K562 (cell line): ENCODE measurements around the gene MMP24. TPM values are rescaled to one million over a fixed set of nuclear protein-coding genes. Genes with fewer than 3 reads are reported as not detected.

Source experiments
- ATAC-seq: fragments of 200-7000 bp; cut with Tn5 transposase; 3 replicates; pipeline ENCODE4 v1.9.1; 2020; ENCODE audit warnings: moderate library complexity
- BruUV-seq: library from RNA; stranded (reverse); fragments of 400-500 nt; replicated peaks from 2 replicates; lab custom pipeline; 2021; lab: Mats Ljungman, UMichigan
- CTCF ChIA-PET: fragments of 300-600 bp; formaldehyde crosslinking; extraction: SDS; loops from one replicate; lab custom pipeline; 2021; ENCODE audit warnings: low intra/inter-chr PET ratio; lab: Yijun Ruan, JAX
- POLR2A ChIA-PET: fragments of 300-600, 350-650 bp; sonication (Branson Sonifier 250); formaldehyde crosslinking; extraction: SDS; loops from one replicate; lab custom pipeline; 2021; ENCODE audit warnings: antibody characterized with exemption, inconsistent platforms; lab: Yijun Ruan, JAX
- DNase-seq, 4 experiments: peaks; one replicate each; pipeline versions ENCODE4 v3.0.0 to v3.0.0-alpha.2; 2011 to 2018; ENCODE audit warnings: low spot score in 3 of 4, mixed read lengths in 3 of 4; ENCODE audit errors: extremely low read depth in 1 of 4
- FAIRE-seq: peaks from 2 replicates; lab custom pipeline; 2011; peaks lifted over from hg19 to GRCh38; lab: Jason Lieb, UNC
- H2AFZ ChIP-seq: 2 replicates; pipeline ENCODE4 v1.6.0; 2011; ENCODE audit warnings: low read depth, low read length, control low read depth, inconsistent platforms
- H3K27ac ChIP-seq: fragments of 200-600 bp; 3 replicates; pipeline ENCODE4 v1.8.0; 2011; ENCODE audit warnings: low read depth, mild to moderate bottlenecking, control low read depth, inconsistent platforms, low read length, moderate library complexity, mixed read lengths; ENCODE audit errors: extremely low read depth
- H3K27me3 ChIP-seq, 2 experiments: fragments of 300-600 bp in 1 of 2; 2 replicates in 1 of 2; 3 replicates in 1 of 2; pipeline versions ENCODE4 v1.6.0 to v1.8.0; 2011; ENCODE audit warnings: inconsistent platforms in 2 of 2, low read length in 2 of 2, mild to moderate bottlenecking in 1 of 2, mixed read lengths in 1 of 2, moderate library complexity in 1 of 2; ENCODE audit not compliant: control insufficient read depth in 2 of 2, insufficient read depth in 2 of 2
- H3K36me3 ChIP-seq: fragments of 300-600 bp; 3 replicates; pipeline ENCODE4 v1.8.0; 2011; ENCODE audit warnings: mild to moderate bottlenecking, low read length, inconsistent platforms; ENCODE audit not compliant: control insufficient read depth, insufficient read depth
- H3K4me1 ChIP-seq, 2 experiments: fragments of 200-600 bp in 1 of 2; replicated peaks in 1 of 2; 2 replicates in 1 of 2; 3 replicates in 1 of 2; pipeline versions ENCODE4 v1.5.1 to v1.8.0; 2011; ENCODE audit warnings: inconsistent platforms in 2 of 2, low read length in 2 of 2, mild to moderate bottlenecking in 1 of 2, mixed read lengths in 1 of 2, moderate library complexity in 1 of 2; ENCODE audit not compliant: control insufficient read depth in 2 of 2, insufficient read depth in 2 of 2
- H3K4me2 ChIP-seq: 2 replicates; pipeline ENCODE4 v1.6.1; 2011; ENCODE audit warnings: low read length, control low read depth, inconsistent platforms, mixed read lengths; ENCODE audit not compliant: insufficient read depth
- H3K4me3 ChIP-seq: fragments of 200-600 bp; sonication (generic), shearing (Covaris generic); 2 replicates; pipeline ENCODE4 v1.5.1; 2016; ENCODE audit warnings: control low read depth, inconsistent platforms
- H3K79me2 ChIP-seq: fragments of 200-600 bp; 3 replicates; pipeline ENCODE4 v1.8.0; 2011; ENCODE audit warnings: low read length, inconsistent platforms; ENCODE audit not compliant: control insufficient read depth, insufficient read depth
- H3K9ac ChIP-seq, 2 experiments: 2 replicates each; pipeline versions ENCODE4 v1.6.0 to v1.6.1; 2011; ENCODE audit warnings: low read depth in 2 of 2, low read length in 2 of 2, control low read depth in 1 of 2, inconsistent platforms in 1 of 2, mild to moderate bottlenecking in 1 of 2, mixed read lengths in 1 of 2; ENCODE audit not compliant: insufficient read depth in 1 of 2
- H3K9me1 ChIP-seq: one replicate; pipeline ENCODE4 v1.6.0; 2011; ENCODE audit warnings: inconsistent platforms, mild to moderate bottlenecking, low read length, moderate library complexity; ENCODE audit not compliant: control insufficient read depth, insufficient read depth
- H3K9me3 ChIP-seq: replicated peaks from 2 replicates; pipeline ENCODE4 v1.5.1; 2011; ENCODE audit warnings: low read depth, low read length, inconsistent platforms; ENCODE audit not compliant: control insufficient read depth, insufficient read depth
- H4K20me1 ChIP-seq: replicated peaks from 2 replicates; pipeline ENCODE4 v1.6.1; 2011; ENCODE audit warnings: low read length, inconsistent platforms, mixed read lengths; ENCODE audit not compliant: control insufficient read depth, insufficient read depth
- BACH1 ChIP-seq: fragments of 200-800 bp; sonication (Bioruptor generic); IDR thresholded peaks from 2 replicates; pipeline ENCODE4 v1.6.1; 2016; ENCODE audit warnings: missing genetic modification characterization, missing compliant biosample characterization
- CBFA2T3 ChIP-seq: fragments of 450-650 bp; IDR thresholded peaks from 2 replicates; pipeline ENCODE4 v1.6.1; 2017
- DMBX1 ChIP-seq: fragments of 250-450 bp; sonication (Bioruptor Pico); IDR thresholded peaks from 2 replicates; pipeline ENCODE4 v1.8.0; 2022; ENCODE audit warnings: inconsistent platforms, mild to moderate bottlenecking, moderate library complexity, borderline replicate concordance
- DPF2 ChIP-seq: fragments of 450-650 bp; IDR thresholded peaks from 2 replicates; pipeline ENCODE4 v1.6.1; 2016
- ESRRA ChIP-seq: fragments of 450-650 bp; IDR thresholded peaks from 2 replicates; pipeline ENCODE4 v1.6.1; 2014; ENCODE audit warnings: low read depth, mild to moderate bottlenecking, moderate library complexity, borderline replicate concordance
- HDAC2 ChIP-seq: fragments of 450-650 bp; IDR thresholded peaks from 2 replicates; pipeline ENCODE4 v1.6.1; 2016; ENCODE audit warnings: mild to moderate bottlenecking
- HEY1 ChIP-seq: fragments of 250-450 bp; sonication (Bioruptor Pico); IDR thresholded peaks from 2 replicates; pipeline ENCODE4 v1.5.0; 2020; ENCODE audit warnings: mild to moderate bottlenecking, moderate library complexity, borderline replicate concordance
- JUN ChIP-seq, 2 experiments: sonication (generic) in 1 of 2; formaldehyde crosslinking in 1 of 2; IDR thresholded peaks; 2 replicates each; pipeline versions ENCODE4 v1.6.1 to v1.8.0; 2012 to 2022; ENCODE audit warnings: borderline replicate concordance in 2 of 2, mild to moderate bottlenecking in 2 of 2, improper control_type of control experiment in 1 of 2, low read depth in 1 of 2, low read length in 1 of 2, missing genetic modification reagents in 1 of 2
- JUND ChIP-seq, 2 experiments: IDR thresholded peaks; 2 replicates in 1 of 2; 3 replicates in 1 of 2; pipeline ENCODE4 v1.6.1; 2011; ENCODE audit warnings: borderline replicate concordance in 2 of 2, low read depth in 2 of 2, low read length in 2 of 2, improper control_type of control experiment in 1 of 2, missing biosample characterization in 1 of 2, missing genetic modification characterization in 1 of 2, missing genetic modification reagents in 1 of 2
- KDM1A ChIP-seq, 2 experiments: fragments of 450-650 bp; IDR thresholded peaks; 2 replicates each; pipeline ENCODE4 v1.6.1; 2016; ENCODE audit warnings: mild to moderate bottlenecking in 2 of 2
- LARP7 ChIP-seq: fragments of 450-650 bp; IDR thresholded peaks from 2 replicates; pipeline ENCODE4 v1.6.1; 2016
- MAFG ChIP-seq: fragments of 450-650 bp; conservative IDR thresholded peaks from 2 replicates; pipeline ENCODE4 v1.6.1; 2016; ENCODE audit warnings: missing genetic modification characterization, missing compliant biosample characterization
- MAFK ChIP-seq: IDR thresholded peaks from 2 replicates; pipeline ENCODE4 v1.6.1; 2011; ENCODE audit warnings: low read length, improper control_type of control experiment
- NFE2 ChIP-seq: IDR thresholded peaks from 2 replicates; pipeline ENCODE4 v1.6.1; 2014; ENCODE audit warnings: antibody characterized with exemption, low read depth
- NR2C1 ChIP-seq, 2 experiments: fragments of 450-650 bp; IDR thresholded peaks; 2 replicates each; pipeline ENCODE4 v1.6.1; 2017; ENCODE audit warnings: mild to moderate bottlenecking in 2 of 2, antibody characterized with exemption in 1 of 2, inconsistent platforms in 1 of 2, missing compliant biosample characterization in 1 of 2, missing genetic modification characterization in 1 of 2
- NR2C2 ChIP-seq, 2 experiments: fragments of 200-800 bp in 1 of 2; sonication (Bioruptor generic) in 1 of 2; sonication (generic) in 1 of 2; formaldehyde crosslinking in 1 of 2; IDR thresholded peaks; 2 replicates each; pipeline versions ENCODE4 v1.6.1 to v1.8.0; 2016 to 2022; ENCODE audit warnings: mild to moderate bottlenecking in 1 of 2, missing compliant biosample characterization in 1 of 2, missing genetic modification characterization in 1 of 2, missing genetic modification reagents in 1 of 2
- SMARCA4 ChIP-seq: fragments of 450-650 bp; IDR thresholded peaks from 2 replicates; pipeline ENCODE4 v1.6.1; 2016
- TRIM24 ChIP-seq, 2 experiments: fragments of 450-650 bp; IDR thresholded peaks; 2 replicates each; pipeline ENCODE4 v1.6.1; 2016
- ZNF316 ChIP-seq: fragments of 450-650 bp; IDR thresholded peaks from 2 replicates; pipeline ENCODE4 v1.6.1; 2016
- WGBS: fragments of 100-300 bp; shearing (Covaris generic); methylation state at CpG from one replicate; pipeline ENCODE4 v1.1.6; 2016; ENCODE audit warnings: low coverage, mixed read lengths; ENCODE audit not compliant: insufficient coverage; ENCODE audit errors: missing lambda C conversion rate; 5-methylcytosine and 5-hydroxymethylcytosine counted together
- in situ Hi-C: fragments of 300-500 bp; cut with MboI; formaldehyde crosslinking; loops from 4 replicates; pipeline ENCODE4 v1.15.0; 2018; ENCODE audit warnings: inconsistent platforms, mixed read lengths
- intact Hi-C: fragments of 100-400 bp; cut with micrococcal nuclease; formaldehyde crosslinking; loops from 2 replicates; pipeline ENCODE4 v1.14.2; 2022
- polyA plus RNA-seq, 8 experiments: library from polyadenylated mRNA; depleted of rRNA in 4 of 8; stranded (reverse) in 5 of 8; unstranded in 3 of 8; fragments of >200 nt; fragmentation: Nextera tagmentation in 2 of 8; fragmentation: Illumina TruSeq in 1 of 8; extraction: Ambion mirVana in 2 of 8; extraction: Trizol in 1 of 8; gene quantifications; 2 replicates each; pipeline versions ENCODE4 v1.2.1 to v1.2.3, GENCODE V29; 2011 to 2014; ENCODE audit warnings: inconsistent platforms in 1 of 8, missing spikeins in 1 of 8
- total RNA-seq, 7 experiments: library from RNA; depleted of rRNA in 6 of 7; stranded (reverse); fragments of >200 nt in 6 of 7; fragmentation: Illumina TruSeq in 2 of 7; extraction: Trizol in 2 of 7; gene quantifications; 2 replicates each; pipeline versions ENCODE4 v1.2.1 to v1.2.3, GENCODE V29; 2011 to 2021; ENCODE audit warnings: low replicate concordance in 1 of 7
- TF ChIP-seq, protein P1 (sequence below), 2 experiments: fragments of 450-650 bp; conservative IDR thresholded peaks; 2 replicates each; pipeline ENCODE4 v1.6.1; 2017; ENCODE audit warnings: mild to moderate bottlenecking in 2 of 2, moderate library complexity in 2 of 2
- TF ChIP-seq, protein P2 (sequence below): sonication (generic); formaldehyde crosslinking; IDR thresholded peaks from 2 replicates; pipeline ENCODE4 v1.9.0; 2022; ENCODE audit warnings: mild to moderate bottlenecking, missing genetic modification reagents

The MMP24 gene
- total and polyA plus RNA-seq, 9 of the 15 experiments (the other 6 are each of a cell fraction or from before 2014, with no cell fraction given): 0.03 to 0.07 (median 0.03) TPM; not detected in 6

DNA sequence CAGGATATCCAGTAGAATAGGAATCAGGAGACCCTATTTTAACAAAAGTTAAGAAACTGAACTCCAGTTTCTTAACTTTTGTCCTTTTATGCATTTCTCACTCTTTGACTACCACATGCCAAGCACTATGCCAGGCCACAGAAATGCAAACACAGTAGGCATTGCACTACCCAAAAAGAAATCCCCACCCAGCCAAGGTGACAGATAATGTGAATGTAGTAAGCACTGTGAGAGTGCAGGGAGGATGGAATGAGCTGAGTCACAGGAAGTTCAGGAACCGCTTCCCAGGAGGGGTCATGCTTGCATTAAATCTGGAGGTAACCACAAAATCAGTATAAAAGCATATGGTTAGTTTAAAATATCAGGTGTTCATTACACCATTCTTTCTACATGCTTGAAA is 85.8 kb downstream of the MMP24 start:
- FAIRE-seq (peak; percentile 74), ATAC-seq (peak; percentile 83)
- intact Hi-C loops: no loop called here
- TF ChIP-seq NFE2: peak; percentile 91
- TF ChIP-seq KDM1A (IDR thresholded peaks at IDR 0.05): peak; percentile 95 to 96
- peak; percentile 61 for TF ChIP-seq MAFG (tag)
- peak; percentile 69 for TF ChIP-seq SMARCA4
- TF ChIP-seq NR2C2 (CRISPR knock-in tag; IDR thresholded peaks at IDR 0.05): no peak
- TF ChIP-seq NR2C2 (tag; IDR thresholded peaks at IDR 0.05): peak; percentile 72
- peak; percentile 70 for TF ChIP-seq MAFK
- TF ChIP-seq CBFA2T3: 0 out of 2 replicates have a peak, but pooled peaks have one; percentile 42
- TF ChIP-seq, protein P1, sequence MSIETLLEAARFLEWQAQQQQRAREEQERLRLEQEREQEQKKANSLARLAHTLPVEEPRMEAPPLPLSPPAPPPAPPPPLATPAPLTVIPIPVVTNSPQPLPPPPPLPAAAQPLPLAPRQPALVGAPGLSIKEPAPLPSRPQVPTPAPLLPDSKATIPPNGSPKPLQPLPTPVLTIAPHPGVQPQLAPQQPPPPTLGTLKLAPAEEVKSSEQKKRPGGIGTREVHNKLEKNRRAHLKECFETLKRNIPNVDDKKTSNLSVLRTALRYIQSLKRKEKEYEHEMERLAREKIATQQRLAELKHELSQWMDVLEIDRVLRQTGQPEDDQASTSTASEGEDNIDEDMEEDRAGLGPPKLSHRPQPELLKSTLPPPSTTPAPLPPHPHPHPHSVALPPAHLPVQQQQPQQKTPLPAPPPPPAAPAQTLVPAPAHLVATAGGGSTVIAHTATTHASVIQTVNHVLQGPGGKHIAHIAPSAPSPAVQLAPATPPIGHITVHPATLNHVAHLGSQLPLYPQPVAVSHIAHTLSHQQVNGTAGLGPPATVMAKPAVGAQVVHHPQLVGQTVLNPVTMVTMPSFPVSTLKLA (conservative IDR thresholded peaks at IDR 0.05): peak in 1 of 2 experiments; percentile 36; a peak in 1 of 4 replicates
- TF ChIP-seq NR2C1 (IDR thresholded peaks at IDR 0.05): peak; percentile 51
- no peak for TF ChIP-seq NR2C1 (tag; IDR thresholded peaks at IDR 0.05)
- TF ChIP-seq DPF2: peak; percentile 64
- TF ChIP-seq HDAC2: 0 out of 2 replicates have a peak, but pooled peaks have one; percentile 41
- 0 out of 2 replicates have a peak, but pooled peaks have one; percentile 10 for TF ChIP-seq ESRRA
- TF ChIP-seq, protein P2, sequence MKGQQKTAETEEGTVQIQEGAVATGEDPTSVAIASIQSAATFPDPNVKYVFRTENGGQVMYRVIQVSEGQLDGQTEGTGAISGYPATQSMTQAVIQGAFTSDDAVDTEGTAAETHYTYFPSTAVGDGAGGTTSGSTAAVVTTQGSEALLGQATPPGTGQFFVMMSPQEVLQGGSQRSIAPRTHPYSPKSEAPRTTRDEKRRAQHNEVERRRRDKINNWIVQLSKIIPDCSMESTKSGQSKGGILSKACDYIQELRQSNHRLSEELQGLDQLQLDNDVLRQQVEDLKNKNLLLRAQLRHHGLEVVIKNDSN (CRISPR knock-in tag): no peak
- TF ChIP-seq JUND (IDR thresholded peaks at IDR 0.05; ENCODE audit: borderline replicate concordance, low read depth, low read length): peak; percentile 76
- no peak; the same call in 2 of the 3 replicates for TF ChIP-seq JUND (tag; IDR thresholded peaks at IDR 0.05; ENCODE audit: borderline replicate concordance, low read depth, low read length)
- TF ChIP-seq HEY1 (CRISPR knock-in tag): no peak
- TF ChIP-seq JUN (IDR thresholded peaks at IDR 0.05; ENCODE audit: borderline replicate concordance, low read depth, low read length): no peak; the same call in 1 of the 2 replicates
- no peak for TF ChIP-seq JUN (CRISPR knock-in tag; IDR thresholded peaks at IDR 0.05; ENCODE audit: borderline replicate concordance)
- no peak for TF ChIP-seq TRIM24 (IDR thresholded peaks at IDR 0.05)
- TF ChIP-seq ZNF316: peak; percentile 79
- 0 out of 2 replicates have a peak, but pooled peaks have one; percentile 18 for TF ChIP-seq DMBX1 (CRISPR knock-in tag)
- peak; percentile 64; the same call in 1 of the 2 replicates for TF ChIP-seq BACH1 (tag)
- no peak for TF ChIP-seq LARP7

More for the DNA sequence above, 85.8 kb downstream of the MMP24 start:
- Histone ChIP-seq H3K36me3 (peaks cover 10% of the 10 kb centered on the region; the same call in 2 of the 3 replicates), H3K27me3 (no peaks in the 10 kb centered on the region), H3K9ac (no peak overlapping the region), H4K20me1 (no peaks in the 10 kb centered on the region), H3K4me3 (no peak overlapping the region), H2AFZ (no peak overlapping the region), H3K27ac (peak overlapping the region; percentile 22; the same call in 1 of the 3 replicates), H3K9me1 (no peaks in the 10 kb centered on the region), H3K79me2 (no peaks in the 10 kb centered on the region), H3K4me1 (peaks cover 0 to 16% of the 10 kb centered on the region in 2 experiments; a peak in 4 of 5 replicates), H3K4me2 (no peak overlapping the region), H3K9me3 (no peaks in the 10 kb centered on the region)
- CTCF ChIA-PET: no interaction called here
- DNase-seq: peak in 2 of 4 experiments; percentile 39 to 65
- no TSS peak for BruUV-seq
- 0% methylated on average over 1 of the region's 1 CpG for WGBS
- POLR2A ChIA-PET: interaction anchor here (0.8 to 1.4 kb wide), 3 partner anchors 20 to 142 kb away, joined by 3 to 4 read pairs (median 3); no protein-coding TSS in a partner anchor
- in situ Hi-C loops: loop anchor here (25.0 kb wide), 1 partner anchor 125 kb away; the partner anchor contains the start of gene GDF5
